ENCODE data around the gene UNK. TPM values are rescaled to one million over a fixed set of nuclear protein-coding genes. Genes with fewer than 3 reads are reported as not detected.
A peak's percentile ranks its signal among the peaks of the same experiment; 100 is the strongest.
"Not testable (repeated sequence)": the region's sequence is repeated elsewhere in the genome, so short reads cannot be mapped to it uniquely, and the experiment has no call there.

The UNK gene
- total RNA-seq, 1 experiment from 2014 or later: 32.1 TPM

DNA sequence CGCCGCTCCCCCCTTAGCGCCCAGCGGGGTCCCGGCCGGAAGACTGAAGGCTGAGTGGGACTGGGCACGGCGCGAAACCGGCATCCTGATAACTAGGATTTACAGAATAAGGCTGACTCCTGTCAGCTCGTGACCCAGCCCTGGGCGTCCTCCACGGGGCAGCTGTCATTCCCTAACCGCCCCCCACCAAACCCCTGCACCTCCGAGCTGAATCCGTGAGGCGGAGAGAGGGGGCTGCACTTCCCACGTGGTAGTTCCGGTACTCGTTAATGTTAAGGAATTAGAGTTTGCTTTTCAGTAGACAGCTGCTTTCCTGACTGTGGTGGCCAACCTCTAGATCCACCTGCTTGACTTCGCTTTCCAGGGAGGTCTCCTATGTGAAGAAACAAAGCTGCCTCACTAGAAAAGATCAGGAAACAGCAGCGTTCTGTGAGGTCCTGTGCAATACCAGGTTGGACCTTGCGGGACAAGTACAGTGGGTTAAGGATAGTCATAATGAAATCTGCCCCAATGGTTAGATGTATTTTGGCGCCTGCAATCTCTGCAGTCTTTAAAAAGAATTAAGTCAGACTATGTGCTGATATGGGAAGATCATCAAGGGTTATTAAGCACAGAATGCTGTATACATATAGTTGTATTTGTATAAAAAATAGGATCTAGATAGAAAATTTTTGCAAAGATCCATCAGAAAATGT lies 71.6 kb downstream of the UNK start:
- H3K27me3 ChIP-seq (ENCODE audit: control insufficient read depth, insufficient read depth, low read length): no peaks in the 10 kb centered on the region
- H3K27ac ChIP-seq (ENCODE audit: low read length): peak overlapping the region; percentile 88
- TSS peak; percentile 95 for BruUV-seq (replicated peaks)
- peaks cover 19% of the 10 kb centered on the region for H3K4me1 ChIP-seq (ENCODE audit: control insufficient read depth, insufficient read depth, low read length)
- in situ Hi-C loops (cut with HindIII; ENCODE audit: low pct_unique_long_range_greater_than_20kb, low sequenced_read_pairs) (no loop called here), intact Hi-C loops (cut with micrococcal nuclease; ENCODE audit: unreplicated experiment) (no loop called here)
- POLR2A ChIA-PET: interaction anchor here (1.0 to 1.2 kb wide), 2 partner anchors 17 to 21 kb away, joined by 4 read pairs; no protein-coding TSS in a partner anchor
- TF ChIP-seq POLR2AphosphoS5 (IDR thresholded peaks at IDR 0.05; ENCODE audit: low read depth, low read length) (no peak), SIN3A (IDR thresholded peaks at IDR 0.05; ENCODE audit: borderline replicate concordance, insufficient read depth, low read depth, low read length) (no peak), TCF7L2 (IDR thresholded peaks at IDR 0.05; ENCODE audit: low read depth, low read length) (no peak)
- TF ChIP-seq, protein P1, sequence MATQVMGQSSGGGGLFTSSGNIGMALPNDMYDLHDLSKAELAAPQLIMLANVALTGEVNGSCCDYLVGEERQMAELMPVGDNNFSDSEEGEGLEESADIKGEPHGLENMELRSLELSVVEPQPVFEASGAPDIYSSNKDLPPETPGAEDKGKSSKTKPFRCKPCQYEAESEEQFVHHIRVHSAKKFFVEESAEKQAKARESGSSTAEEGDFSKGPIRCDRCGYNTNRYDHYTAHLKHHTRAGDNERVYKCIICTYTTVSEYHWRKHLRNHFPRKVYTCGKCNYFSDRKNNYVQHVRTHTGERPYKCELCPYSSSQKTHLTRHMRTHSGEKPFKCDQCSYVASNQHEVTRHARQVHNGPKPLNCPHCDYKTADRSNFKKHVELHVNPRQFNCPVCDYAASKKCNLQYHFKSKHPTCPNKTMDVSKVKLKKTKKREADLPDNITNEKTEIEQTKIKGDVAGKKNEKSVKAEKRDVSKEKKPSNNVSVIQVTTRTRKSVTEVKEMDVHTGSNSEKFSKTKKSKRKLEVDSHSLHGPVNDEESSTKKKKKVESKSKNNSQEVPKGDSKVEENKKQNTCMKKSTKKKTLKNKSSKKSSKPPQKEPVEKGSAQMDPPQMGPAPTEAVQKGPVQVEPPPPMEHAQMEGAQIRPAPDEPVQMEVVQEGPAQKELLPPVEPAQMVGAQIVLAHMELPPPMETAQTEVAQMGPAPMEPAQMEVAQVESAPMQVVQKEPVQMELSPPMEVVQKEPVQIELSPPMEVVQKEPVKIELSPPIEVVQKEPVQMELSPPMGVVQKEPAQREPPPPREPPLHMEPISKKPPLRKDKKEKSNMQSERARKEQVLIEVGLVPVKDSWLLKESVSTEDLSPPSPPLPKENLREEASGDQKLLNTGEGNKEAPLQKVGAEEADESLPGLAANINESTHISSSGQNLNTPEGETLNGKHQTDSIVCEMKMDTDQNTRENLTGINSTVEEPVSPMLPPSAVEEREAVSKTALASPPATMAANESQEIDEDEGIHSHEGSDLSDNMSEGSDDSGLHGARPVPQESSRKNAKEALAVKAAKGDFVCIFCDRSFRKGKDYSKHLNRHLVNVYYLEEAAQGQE (IDR thresholded peaks at IDR 0.05; ENCODE audit: insufficient read depth in 1 of 2, low read depth in 2 of 2, low read length in 1 of 2): no peak
- TF ChIP-seq, protein P2, sequence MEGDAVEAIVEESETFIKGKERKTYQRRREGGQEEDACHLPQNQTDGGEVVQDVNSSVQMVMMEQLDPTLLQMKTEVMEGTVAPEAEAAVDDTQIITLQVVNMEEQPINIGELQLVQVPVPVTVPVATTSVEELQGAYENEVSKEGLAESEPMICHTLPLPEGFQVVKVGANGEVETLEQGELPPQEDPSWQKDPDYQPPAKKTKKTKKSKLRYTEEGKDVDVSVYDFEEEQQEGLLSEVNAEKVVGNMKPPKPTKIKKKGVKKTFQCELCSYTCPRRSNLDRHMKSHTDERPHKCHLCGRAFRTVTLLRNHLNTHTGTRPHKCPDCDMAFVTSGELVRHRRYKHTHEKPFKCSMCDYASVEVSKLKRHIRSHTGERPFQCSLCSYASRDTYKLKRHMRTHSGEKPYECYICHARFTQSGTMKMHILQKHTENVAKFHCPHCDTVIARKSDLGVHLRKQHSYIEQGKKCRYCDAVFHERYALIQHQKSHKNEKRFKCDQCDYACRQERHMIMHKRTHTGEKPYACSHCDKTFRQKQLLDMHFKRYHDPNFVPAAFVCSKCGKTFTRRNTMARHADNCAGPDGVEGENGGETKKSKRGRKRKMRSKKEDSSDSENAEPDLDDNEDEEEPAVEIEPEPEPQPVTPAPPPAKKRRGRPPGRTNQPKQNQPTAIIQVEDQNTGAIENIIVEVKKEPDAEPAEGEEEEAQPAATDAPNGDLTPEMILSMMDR (IDR thresholded peaks at IDR 0.05): peak; percentile 54
- H3K4me3 ChIP-seq (ENCODE audit: low read depth in 2 of 2, low read length in 2 of 2): peak overlapping the region; percentile 91 to 97
- no peaks in the 10 kb centered on the region; the same call in 1 of the 2 replicates for H3K36me3 ChIP-seq (ENCODE audit: control insufficient read depth, insufficient read depth, low read length)
- no peaks in the 10 kb centered on the region for H3K9me3 ChIP-seq (ENCODE audit: control insufficient read depth, insufficient read depth, low read depth, low read length)
- DNase-seq (ENCODE audit: low read depth, low spot score) (no peak), ATAC-seq (peak; percentile 56; the same call in 1 of the 2 replicates)
- CTCF ChIA-PET: interaction anchor here (0.8 to 1.8 kb wide), 4 partner anchors 8 to 106 kb away, joined by 3 to 22 read pairs (median 4); no protein-coding TSS in a partner anchor

DNA sequence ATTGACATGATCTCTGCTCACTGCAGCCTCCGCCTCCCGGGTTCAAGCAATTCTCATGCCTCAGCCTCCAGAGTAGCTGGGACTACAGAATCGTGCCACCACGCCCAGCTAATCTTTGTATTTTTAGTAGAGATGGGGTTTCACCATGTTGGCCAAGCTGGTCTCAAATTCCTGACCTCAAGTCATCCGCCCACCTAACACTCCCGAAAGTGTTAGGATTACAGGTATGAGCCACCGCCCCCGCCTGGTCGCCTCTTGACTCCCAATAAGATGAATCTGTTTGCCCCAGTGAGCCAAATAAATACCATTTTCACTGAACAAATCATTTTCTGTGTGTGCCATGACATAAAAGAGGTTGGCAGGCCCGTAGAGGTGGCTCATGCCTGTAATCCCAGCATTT lies 74.8 kb downstream of the UNK start:
- POLR2A ChIA-PET: not testable (repeated sequence)

DNA sequence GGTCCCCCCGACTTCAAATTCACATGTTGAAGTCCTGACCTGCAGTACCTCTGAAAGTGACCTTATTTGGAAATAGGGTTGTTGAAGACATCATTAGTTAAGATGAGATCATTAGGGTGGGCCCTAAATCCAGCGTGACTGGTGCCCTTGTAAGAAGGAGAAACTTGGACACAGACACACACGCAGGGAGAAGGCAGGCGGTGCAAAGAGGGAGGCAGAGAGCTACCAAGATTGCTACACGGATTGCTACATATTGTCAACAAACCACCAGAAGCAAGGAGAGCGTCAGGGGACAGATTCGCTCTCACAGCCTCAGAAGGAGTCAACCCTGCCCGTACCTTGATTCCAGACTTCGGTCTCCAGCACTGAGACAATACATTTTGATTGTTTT lies 77.3 kb downstream of the UNK start:
- no peaks in the 10 kb centered on the region for H3K4me1 ChIP-seq (ENCODE audit: control insufficient read depth, insufficient read depth, low read length)
- TF ChIP-seq, protein P1 (IDR thresholded peaks at IDR 0.05; ENCODE audit: insufficient read depth in 1 of 2, low read depth in 2 of 2, low read length in 1 of 2): no peak
- TF ChIP-seq POLR2AphosphoS5 (IDR thresholded peaks at IDR 0.05; ENCODE audit: low read depth, low read length) (no peak), TCF7L2 (IDR thresholded peaks at IDR 0.05; ENCODE audit: low read depth, low read length) (no peak), SIN3A (IDR thresholded peaks at IDR 0.05; ENCODE audit: borderline replicate concordance, insufficient read depth, low read depth, low read length) (no peak)
- TF ChIP-seq, protein P2 (IDR thresholded peaks at IDR 0.05): no peak
- in situ Hi-C loops (cut with HindIII; ENCODE audit: low pct_unique_long_range_greater_than_20kb, low sequenced_read_pairs) (no loop called here), intact Hi-C loops (cut with micrococcal nuclease; ENCODE audit: unreplicated experiment) (no loop called here)
- no peak for DNase-seq (ENCODE audit: low read depth, low spot score)
- CTCF ChIA-PET: interaction anchor here (1.1 kb wide), 1 partner anchor 79 kb away, joined by 4 read pairs; no protein-coding TSS in a partner anchor
- H3K4me3 ChIP-seq (ENCODE audit: low read depth in 2 of 2, low read length in 2 of 2): no peak overlapping the region
- POLR2A ChIA-PET: no interaction called here
- ATAC-seq: 0 out of 2 replicates have a peak, but pooled peaks have one; percentile 11
- no TSS peak for BruUV-seq (replicated peaks)
- H3K27ac ChIP-seq (ENCODE audit: low read length): no peak overlapping the region
- H3K9me3 ChIP-seq (ENCODE audit: control insufficient read depth, insufficient read depth, low read depth, low read length): no peaks in the 10 kb centered on the region
- no peaks in the 10 kb centered on the region for H3K36me3 ChIP-seq (ENCODE audit: control insufficient read depth, insufficient read depth, low read length)
- no peaks in the 10 kb centered on the region for H3K27me3 ChIP-seq (ENCODE audit: control insufficient read depth, insufficient read depth, low read length)

More for the DNA sequence above, 74.8 kb downstream of the UNK start:
- H3K4me1 ChIP-seq (ENCODE audit: control insufficient read depth, insufficient read depth, low read length); intact Hi-C loops (cut with micrococcal nuclease; ENCODE audit: unreplicated experiment); H3K27ac ChIP-seq (ENCODE audit: low read length); ATAC-seq; H3K27me3 ChIP-seq (ENCODE audit: control insufficient read depth, insufficient read depth, low read length); H3K4me3 ChIP-seq (ENCODE audit: low read depth in 2 of 2, low read length in 2 of 2); H3K36me3 ChIP-seq (ENCODE audit: control insufficient read depth, insufficient read depth, low read length); H3K9me3 ChIP-seq (ENCODE audit: control insufficient read depth, insufficient read depth, low read depth, low read length); DNase-seq (ENCODE audit: low read depth, low spot score); in situ Hi-C loops (cut with HindIII; ENCODE audit: low pct_unique_long_range_greater_than_20kb, low sequenced_read_pairs); BruUV-seq (replicated peaks): not testable (repeated sequence)
- CTCF ChIA-PET: interaction anchor here (0.7 kb wide), 1 partner anchor 11 kb away, joined by 4 read pairs; no protein-coding TSS in a partner anchor

Data from Panc1 (cell line).